Neuronal stem cell (in vitro differentiated cells): ENCODE data around the gene PARD3B.

ENCODE experiments used
- DNase-seq: peaks from one replicate; pipeline ENCODE4 v3.0.0-alpha.2; 2013; ENCODE audit warnings: low spot score
- H2AFZ ChIP-seq: one replicate; pipeline ENCODE4 v1.6.1; 2013; ENCODE audit warnings: mild to moderate bottlenecking, low read length, inconsistent platforms
- H2AK5ac ChIP-seq: 2 replicates; pipeline ENCODE4 v1.6.1; 2013; ENCODE audit warnings: low read depth, mild to moderate bottlenecking, inconsistent platforms, low read length, moderate library complexity, mixed read lengths
- H2BK120ac ChIP-seq: 2 replicates; pipeline ENCODE4 v1.6.1; 2013; ENCODE audit warnings: low read depth, mild to moderate bottlenecking, inconsistent platforms, low read length, moderate library complexity, mixed read lengths
- H2BK12ac ChIP-seq: one replicate; pipeline ENCODE4 v1.6.1; 2013; ENCODE audit warnings: low read length, inconsistent platforms
- H2BK15ac ChIP-seq: 2 replicates; pipeline ENCODE4 v1.6.1; 2013; ENCODE audit warnings: mild to moderate bottlenecking, low read length, inconsistent platforms, mixed read lengths
- H2BK5ac ChIP-seq: one replicate; pipeline ENCODE4 v1.6.1; 2013; ENCODE audit warnings: inconsistent platforms, mild to moderate bottlenecking, low read length, moderate library complexity
- H3K14ac ChIP-seq: one replicate; pipeline ENCODE4 v1.6.1; 2013; ENCODE audit warnings: low read length, inconsistent platforms
- H3K18ac ChIP-seq: 2 replicates; pipeline ENCODE4 v1.6.1; 2013; ENCODE audit warnings: low read length, inconsistent platforms
- H3K23ac ChIP-seq: 2 replicates; pipeline ENCODE4 v1.6.1; 2013; ENCODE audit warnings: low read depth, mild to moderate bottlenecking, mixed read lengths, low read length, inconsistent platforms; ENCODE audit not compliant: poor library complexity
- H3K27ac ChIP-seq: replicated peaks from 3 replicates; pipeline ENCODE4 v1.5.1; 2013; ENCODE audit warnings: low read length, inconsistent platforms
- H3K27me3 ChIP-seq, 3 experiments: 2 replicates each; pipeline ENCODE4 v1.6.1; 2013; ENCODE audit warnings: low read length in 3 of 3, mild to moderate bottlenecking in 2 of 3, inconsistent platforms in 1 of 3, low read depth in 1 of 3, mixed read lengths in 1 of 3, moderate library complexity in 1 of 3; ENCODE audit not compliant: control insufficient read depth in 3 of 3, insufficient read depth in 3 of 3
- H3K36me3 ChIP-seq, 2 donors: replicated peaks in 1 of 2; 2 replicates each; pipeline ENCODE4 v1.6.1; 2013; ENCODE audit warnings: low read length in 2 of 2; ENCODE audit not compliant: control insufficient read depth in 2 of 2, insufficient read depth in 2 of 2
- H3K4ac ChIP-seq: 2 replicates; pipeline ENCODE4 v1.6.1; 2013; ENCODE audit warnings: inconsistent platforms, mild to moderate bottlenecking, low read length, moderate library complexity
- H3K4me1 ChIP-seq, 2 donors: 1 replicate in 1 of 2; 2 replicates in 1 of 2; pipeline ENCODE4 v1.6.1; 2013; ENCODE audit warnings: low read length in 2 of 2, low read depth in 1 of 2; ENCODE audit not compliant: control insufficient read depth in 2 of 2, insufficient read depth in 1 of 2
- H3K4me2 ChIP-seq: one replicate; pipeline ENCODE4 v1.6.1; 2013; ENCODE audit warnings: mild to moderate bottlenecking, low read length, inconsistent platforms; ENCODE audit not compliant: insufficient read depth, poor library complexity, severe bottlenecking
- H3K4me3 ChIP-seq, 2 donors: 2 replicates each; pipeline ENCODE4 v1.5.1; 2013; ENCODE audit warnings: low read length in 2 of 2, mild to moderate bottlenecking in 2 of 2, inconsistent platforms in 1 of 2, moderate library complexity in 1 of 2
- H3K79me1 ChIP-seq: one replicate; pipeline ENCODE4 v1.6.1; 2013; ENCODE audit warnings: low read depth, mild to moderate bottlenecking, inconsistent platforms, low read length, moderate library complexity
- H3K9ac ChIP-seq: one replicate; pipeline ENCODE4 v1.6.1; 2013; ENCODE audit warnings: mild to moderate bottlenecking, low read depth, low read length, inconsistent platforms; ENCODE audit not compliant: poor library complexity
- H3K9me3 ChIP-seq, 2 donors: replicated peaks in 1 of 2; 2 replicates each; pipeline versions ENCODE3 to v1.6.1; 2013; ENCODE audit warnings: low read length in 2 of 2, mild to moderate bottlenecking in 2 of 2, inconsistent platforms in 1 of 2, low read depth in 1 of 2, mixed read lengths in 1 of 2, moderate library complexity in 1 of 2; ENCODE audit not compliant: control insufficient read depth in 2 of 2, insufficient read depth in 1 of 2
- H4K8ac ChIP-seq: one replicate; pipeline ENCODE4 v1.6.1; 2013; ENCODE audit warnings: low read depth, mild to moderate bottlenecking, inconsistent platforms, low read length, moderate library complexity
- H4K91ac ChIP-seq: one replicate; pipeline ENCODE4 v1.6.1; 2013; ENCODE audit warnings: low read length, low read depth, mild to moderate bottlenecking, inconsistent platforms; ENCODE audit not compliant: poor library complexity
- WGBS, 2 donors: extraction: QIAGEN DNeasy Blood & Tissue Kit; methylation state at CpG; one replicate each; pipeline ENCODE4 v1.1.7; 2013; ENCODE audit warnings: missing lambda C conversion rate in 2 of 2, mixed read lengths in 1 of 2; ENCODE audit not compliant: insufficient read length in 2 of 2, insufficient replicate concordance in 1 of 2; ENCODE audit errors: extremely low coverage in 2 of 2; 5-methylcytosine and 5-hydroxymethylcytosine counted together

PARD3B gene

GRCh38 chr2:204897561-204897960 is 352.3 kb downstream of the PARD3B start:
- Histone ChIP-seq H3K4me1 (peaks cover 3% of the 10 kb centered on the region in 2 donors), H2AK5ac (no peak overlapping the region), H4K91ac (no peak overlapping the region), H4K8ac (no peak overlapping the region), H2BK120ac (no peak overlapping the region), H3K79me1 (peaks cover 2% of the 10 kb centered on the region), H3K4me2 (no peak overlapping the region), H3K18ac (no peak overlapping the region), H3K23ac (no peak overlapping the region), H3K9me3 (peaks cover 0 to 6% of the 10 kb centered on the region in 2 donors), H3K27me3 (no peaks in the 10 kb centered on the region), H2AFZ (no peak overlapping the region), H3K14ac (no peak overlapping the region), H3K9ac (no peak overlapping the region), H2BK12ac (no peak overlapping the region), H3K4ac (no peak overlapping the region), H2BK5ac (no peak overlapping the region), H2BK15ac (no peak overlapping the region), H3K4me3 (no peak overlapping the region), H3K36me3 (no peaks in the 10 kb centered on the region), H3K27ac (no peak overlapping the region)
- no peak for DNase-seq
- WGBS, 2 donors, result no CpG with 5 or more reads among the region's 1 CpG

- WGBS, 2 donors, result no CpG with 5 or more reads among the region's 4 CpGs
- Histone ChIP-seq H3K14ac (no peak overlapping the region), H2AFZ (no peak overlapping the region), H3K27ac (no peak overlapping the region), H3K9me3 (peaks cover 0 to 6% of the 10 kb centered on the region in 2 donors), H3K79me1 (peaks cover 2% of the 10 kb centered on the region), H3K23ac (no peak overlapping the region), H3K27me3 (no peaks in the 10 kb centered on the region), H3K9ac (no peak overlapping the region), H2BK15ac (no peak overlapping the region), H2BK120ac (no peak overlapping the region), H4K91ac (no peak overlapping the region), H3K18ac (no peak overlapping the region), H3K4me1 (peaks cover 3% of the 10 kb centered on the region in 2 donors), H3K4me2 (no peak overlapping the region), H2BK5ac (no peak overlapping the region), H2AK5ac (no peak overlapping the region), H3K36me3 (no peaks in the 10 kb centered on the region), H3K4me3 (no peak overlapping the region), H3K4ac (no peak overlapping the region), H2BK12ac (no peak overlapping the region), H4K8ac (no peak overlapping the region)
- no peak for DNase-seq
Measured at GRCh38 chr2:204898928-204899640, 353.8 kb downstream of the PARD3B start.

GRCh38 chr2:204899983-204900382 is 354.7 kb downstream of the PARD3B start:
- Histone ChIP-seq H2BK15ac (no peak overlapping the region), H3K27me3 (no peaks in the 10 kb centered on the region), H3K4me2 (no peak overlapping the region), H3K4me3 (no peak overlapping the region), H3K23ac (no peak overlapping the region), H2BK5ac (no peak overlapping the region), H3K36me3 (no peaks in the 10 kb centered on the region), H3K9me3 (peaks cover 0 to 6% of the 10 kb centered on the region in 2 donors), H3K14ac (no peak overlapping the region), H3K4ac (no peak overlapping the region), H3K79me1 (peaks cover 2% of the 10 kb centered on the region), H2BK12ac (no peak overlapping the region), H3K9ac (no peak overlapping the region), H4K8ac (no peak overlapping the region), H2BK120ac (no peak overlapping the region), H3K4me1 (peaks cover 3% of the 10 kb centered on the region in 2 donors), H3K18ac (no peak overlapping the region), H2AK5ac (no peak overlapping the region), H2AFZ (no peak overlapping the region), H3K27ac (no peak overlapping the region), H4K91ac (no peak overlapping the region)
- no CpG with 5 or more reads among the region's 2 CpGs for WGBS, 2 donors
- no peak for DNase-seq

- WGBS, 2 donors, result no CpG with 5 or more reads among the region's 2 CpGs
- H3K4me1 ChIP-seq, result peaks cover 3% of the 10 kb centered on the region in 2 donors
- no peak overlapping the region for H2AFZ ChIP-seq
- DNase-seq, result no peak
- no peak overlapping the region for H3K14ac ChIP-seq
- H3K36me3 ChIP-seq, result no peaks in the 10 kb centered on the region
- H3K27ac ChIP-seq, result no peak overlapping the region
- no peak overlapping the region for H4K8ac ChIP-seq
- no peak overlapping the region for H2AK5ac ChIP-seq
- H3K27me3 ChIP-seq, result no peaks in the 10 kb centered on the region
- H4K91ac ChIP-seq, result no peak overlapping the region
- H2BK15ac ChIP-seq, result no peak overlapping the region
- no peak overlapping the region for H2BK12ac ChIP-seq
- H3K23ac ChIP-seq, result no peak overlapping the region
- H3K18ac ChIP-seq, result no peak overlapping the region
- no peak overlapping the region for H3K9ac ChIP-seq
- peaks cover 0 to 6% of the 10 kb centered on the region in 2 donors for H3K9me3 ChIP-seq
- H3K4me2 ChIP-seq, result no peak overlapping the region
- H2BK120ac ChIP-seq, result no peak overlapping the region
- no peak overlapping the region for H2BK5ac ChIP-seq
- no peak overlapping the region for H3K4me3 ChIP-seq
- H3K79me1 ChIP-seq, result peaks cover 2% of the 10 kb centered on the region
- no peak overlapping the region for H3K4ac ChIP-seq
Measured at GRCh38 chr2:204900487-204900886, 355.2 kb downstream of the PARD3B start.
